HG02798 (cell line): ENCODE measurements around the gene IMMP2L.

ENCODE experiments used
- ATAC-seq: cut with Tn5 transposase; IDR thresholded peaks from one replicate; pipeline ENCODE4 v1.9.1; 2021; ENCODE audit warnings: mild to moderate bottlenecking; ENCODE audit not compliant: unreplicated experiment, poor library complexity

IMMP2L gene

DNA sequence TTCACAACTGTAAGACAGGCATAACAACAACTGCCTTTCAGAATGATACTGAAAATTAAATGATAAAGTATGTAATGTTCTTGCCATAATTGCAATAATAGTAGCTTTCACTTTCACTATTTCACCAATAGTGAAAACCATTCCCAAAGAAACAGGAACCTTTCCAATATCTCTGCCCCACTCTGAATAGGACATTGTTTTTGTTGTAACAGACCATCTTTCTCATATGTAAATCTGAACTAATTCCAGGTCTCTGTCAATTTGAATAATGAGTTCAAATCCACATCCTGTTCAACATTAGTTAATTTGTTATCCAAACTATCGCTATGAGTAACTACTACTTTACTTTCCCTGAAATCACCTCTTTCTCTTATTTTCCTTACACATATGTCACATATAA, 323.4 kb downstream of the IMMP2L start:
- no peak for ATAC-seq

DNA sequence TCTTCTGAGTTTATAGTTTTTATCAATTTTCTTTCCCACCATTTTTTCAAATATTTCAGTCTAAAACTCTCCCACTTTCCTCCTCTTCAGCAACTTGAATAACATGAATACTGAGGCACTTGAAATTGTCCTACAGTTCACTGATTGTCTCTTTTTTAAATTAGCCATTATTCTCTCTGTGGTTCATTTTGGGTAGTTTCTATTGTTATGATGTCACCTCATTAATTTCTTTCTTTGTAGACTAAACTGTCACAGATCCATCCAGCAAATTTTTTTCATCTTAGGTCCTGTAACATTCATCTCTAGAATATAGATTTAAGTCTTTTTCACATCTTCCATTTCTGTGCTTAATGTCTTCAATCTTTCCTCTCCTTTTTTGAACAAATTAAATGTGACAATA, 326.6 kb downstream of the IMMP2L start:
- ATAC-seq, result no peak

DNA sequence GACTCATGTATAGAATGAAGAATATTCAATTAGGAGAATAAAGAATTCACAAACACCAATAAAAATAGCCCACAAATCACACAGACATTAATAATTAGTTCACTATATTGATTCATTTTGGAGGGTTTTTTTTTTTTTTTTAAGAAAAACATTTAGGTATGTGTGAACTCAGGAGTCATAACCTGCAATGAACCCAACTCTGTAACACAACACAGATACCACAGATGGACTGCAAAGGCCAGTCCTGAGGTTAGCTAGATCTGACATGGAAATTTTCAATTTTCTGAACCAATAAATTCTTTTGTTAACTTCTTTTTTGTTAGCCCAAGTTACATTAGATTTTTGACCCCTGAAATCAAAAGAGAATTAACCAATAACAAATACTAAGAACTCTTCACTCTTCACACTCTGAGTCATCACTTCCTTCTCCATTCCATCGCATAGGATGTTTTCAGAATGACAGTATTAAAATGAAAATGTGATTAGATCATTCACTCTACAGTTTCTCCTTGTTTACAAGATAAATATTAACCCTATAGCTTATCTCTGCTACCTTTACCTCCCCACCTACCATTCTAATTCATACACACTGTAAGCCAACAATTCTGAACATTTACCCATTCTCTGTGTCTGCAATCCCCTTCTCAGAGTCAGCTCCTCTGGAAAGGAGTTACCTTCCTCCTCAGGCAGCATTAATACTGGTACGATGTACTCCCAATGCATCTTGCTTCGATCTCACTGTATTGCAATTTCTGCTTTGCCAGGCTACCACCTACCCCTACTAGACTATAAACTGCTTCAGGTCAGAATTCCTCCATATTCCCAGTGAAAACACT, 329.8 kb downstream of the IMMP2L start:
- ATAC-seq, result peak; percentile 36

DNA sequence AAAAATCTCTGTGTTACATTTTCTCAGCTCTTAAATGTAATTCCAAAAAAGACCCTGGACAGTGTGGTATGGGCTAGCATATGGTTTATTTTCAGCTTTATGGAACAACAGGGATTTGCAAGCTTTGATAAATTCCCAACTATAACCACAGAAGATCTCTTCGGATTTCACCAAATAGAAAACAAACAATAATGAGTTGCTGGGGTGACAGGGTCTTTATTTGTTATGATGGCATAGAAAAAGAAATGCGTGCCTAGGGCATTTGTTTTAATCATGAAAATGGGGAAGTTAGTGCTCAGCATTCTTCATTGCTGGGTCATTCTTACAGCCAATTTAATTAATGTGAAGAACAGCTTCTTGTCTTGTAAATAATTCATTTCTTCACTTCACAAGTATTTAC, 332.4 kb downstream of the IMMP2L start:
- no peak for ATAC-seq

DNA sequence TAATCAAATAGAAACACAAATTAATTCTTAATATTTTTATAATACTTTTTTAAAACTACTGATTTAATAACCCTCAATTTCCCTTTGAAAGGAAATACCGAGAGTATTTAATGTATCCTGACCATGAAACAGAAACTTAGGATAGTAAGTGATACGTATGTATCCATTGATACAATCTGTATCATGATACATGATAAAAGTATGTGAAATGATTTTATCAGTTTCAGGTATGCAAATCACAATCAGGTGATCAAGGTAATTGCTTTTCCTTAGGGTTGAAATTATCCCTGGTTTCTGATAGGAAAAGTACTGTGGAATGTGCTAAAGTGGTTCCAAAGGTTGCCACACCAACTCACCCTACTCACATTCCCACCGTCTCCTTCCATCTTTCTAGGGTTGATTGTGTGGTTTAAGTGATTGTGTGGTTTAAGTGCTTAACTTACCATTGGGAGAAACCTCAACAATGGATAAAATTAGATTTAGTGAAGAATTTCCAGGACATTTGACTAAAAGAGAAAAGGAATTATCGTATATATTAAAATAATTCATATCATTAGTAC, 333.0 kb downstream of the IMMP2L start:
- no peak for ATAC-seq

DNA sequence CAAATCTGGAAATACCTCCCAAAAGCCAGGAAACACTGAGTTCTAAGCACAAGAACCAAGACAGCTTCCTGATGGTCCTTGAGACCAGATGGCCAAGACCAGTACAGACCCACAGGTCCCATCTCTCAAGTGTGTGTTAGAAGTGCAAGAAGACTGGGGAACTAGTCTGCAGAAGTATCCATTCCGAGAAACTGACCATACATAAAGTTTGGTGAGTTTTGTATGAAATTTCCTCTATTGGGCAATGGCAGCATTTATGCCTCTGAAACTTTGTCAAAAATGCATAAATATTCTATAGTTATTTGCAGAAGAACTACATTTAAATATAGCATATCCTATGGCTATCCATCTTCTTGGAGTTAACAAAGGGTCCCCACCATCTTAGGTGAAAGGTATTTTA, 333.9 kb downstream of the IMMP2L start:
- ATAC-seq, result no peak

DNA sequence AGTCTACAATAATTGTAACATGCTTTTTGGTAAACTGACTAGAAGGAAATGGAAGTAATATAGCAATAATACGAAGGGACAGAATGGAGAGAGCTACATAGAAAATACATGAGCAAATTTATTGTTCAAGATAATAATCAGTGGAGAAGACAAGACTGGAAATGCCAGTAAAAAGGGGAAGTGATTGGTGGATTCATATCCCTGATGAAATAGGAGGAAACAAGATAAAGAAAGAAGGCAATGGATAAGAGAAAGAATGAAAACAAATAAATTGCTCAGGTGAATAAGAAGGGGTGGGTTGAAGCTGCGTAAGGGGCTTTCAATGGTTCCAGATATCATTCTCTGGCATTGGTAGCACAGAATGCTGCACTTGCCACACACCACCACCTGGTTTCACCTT, 335.5 kb downstream of the IMMP2L start:
- ATAC-seq, result no peak

DNA sequence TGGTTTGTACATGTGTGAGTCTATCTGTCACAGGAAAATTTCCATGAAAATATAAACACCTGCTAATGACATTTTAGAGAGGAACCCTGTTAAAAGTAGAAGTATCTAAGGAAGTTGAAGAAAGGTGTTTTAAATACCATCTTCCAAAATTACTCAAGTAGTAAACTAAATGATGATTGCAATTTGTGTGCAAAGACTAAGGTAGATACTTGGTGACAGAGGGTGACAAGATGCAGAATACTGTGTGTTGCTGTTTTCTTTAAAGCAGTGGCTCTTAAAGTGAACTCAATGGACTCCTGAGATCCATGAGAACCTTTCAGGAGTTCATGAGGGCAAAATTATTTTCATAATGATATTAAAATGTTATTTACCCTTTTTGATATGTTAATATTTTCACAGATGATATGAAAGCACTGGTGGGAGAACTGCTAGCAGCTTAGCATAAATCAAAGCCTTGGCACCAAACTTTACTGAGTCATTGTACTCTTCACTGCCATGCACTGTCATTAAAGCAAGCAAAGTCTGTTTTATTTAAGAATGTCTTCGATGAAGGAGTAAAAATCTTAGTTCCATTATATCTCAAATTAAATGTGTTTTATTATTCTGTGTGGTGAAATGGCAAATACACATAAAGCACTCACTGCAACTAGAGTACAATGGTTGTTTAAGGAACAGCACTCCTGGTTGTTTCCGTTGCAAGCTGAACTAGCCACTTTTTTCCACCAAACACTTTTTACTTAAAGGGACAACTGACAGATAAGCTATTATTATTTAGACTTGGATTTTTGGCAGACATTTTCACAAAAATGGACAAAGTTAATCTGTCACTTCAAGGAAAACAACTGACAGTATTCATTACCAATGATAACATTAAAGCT, 337.7 kb downstream of the IMMP2L start:
- no peak for ATAC-seq

DNA sequence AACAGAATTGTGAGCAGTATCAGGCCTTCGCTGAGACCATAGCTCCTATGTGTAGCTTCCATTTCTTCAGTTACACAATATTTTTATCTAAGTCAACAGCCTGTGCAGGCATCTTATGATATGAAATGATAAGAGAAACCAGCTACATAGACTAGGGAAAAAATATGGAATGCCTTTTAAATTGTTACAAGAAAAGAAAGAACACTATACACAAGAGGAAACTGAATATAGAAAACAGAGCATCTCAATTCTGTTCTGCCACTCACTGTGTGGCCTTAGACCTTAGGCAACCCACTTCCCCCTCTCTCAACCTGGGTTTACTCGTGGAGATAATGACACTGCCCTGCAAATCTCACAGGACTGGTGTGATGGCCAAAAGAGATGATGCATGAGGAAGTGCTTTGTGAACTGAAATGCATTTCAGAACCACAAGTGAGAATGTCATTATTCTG, 338.5 kb downstream of the IMMP2L start:
- ATAC-seq, result no peak

DNA sequence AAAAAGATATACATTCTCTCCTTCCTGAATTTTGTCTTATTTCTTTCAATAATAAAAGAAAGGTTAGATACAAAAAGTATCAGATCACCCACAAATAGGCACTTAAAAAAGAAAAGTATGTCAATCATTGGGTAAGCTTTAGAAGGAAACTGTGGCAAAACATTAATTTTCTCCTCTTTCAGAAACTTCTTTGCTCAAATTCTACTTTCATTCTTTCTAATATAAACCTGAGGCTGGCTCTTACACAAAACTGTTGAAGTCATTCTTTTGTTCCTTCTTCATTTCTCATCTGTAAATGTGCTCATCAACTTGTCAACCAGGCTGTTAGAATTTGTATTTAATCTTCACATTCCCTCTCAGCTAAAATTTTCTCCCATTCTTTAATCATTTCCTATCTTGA, 346.7 kb downstream of the IMMP2L start:
- no peak for ATAC-seq

DNA sequence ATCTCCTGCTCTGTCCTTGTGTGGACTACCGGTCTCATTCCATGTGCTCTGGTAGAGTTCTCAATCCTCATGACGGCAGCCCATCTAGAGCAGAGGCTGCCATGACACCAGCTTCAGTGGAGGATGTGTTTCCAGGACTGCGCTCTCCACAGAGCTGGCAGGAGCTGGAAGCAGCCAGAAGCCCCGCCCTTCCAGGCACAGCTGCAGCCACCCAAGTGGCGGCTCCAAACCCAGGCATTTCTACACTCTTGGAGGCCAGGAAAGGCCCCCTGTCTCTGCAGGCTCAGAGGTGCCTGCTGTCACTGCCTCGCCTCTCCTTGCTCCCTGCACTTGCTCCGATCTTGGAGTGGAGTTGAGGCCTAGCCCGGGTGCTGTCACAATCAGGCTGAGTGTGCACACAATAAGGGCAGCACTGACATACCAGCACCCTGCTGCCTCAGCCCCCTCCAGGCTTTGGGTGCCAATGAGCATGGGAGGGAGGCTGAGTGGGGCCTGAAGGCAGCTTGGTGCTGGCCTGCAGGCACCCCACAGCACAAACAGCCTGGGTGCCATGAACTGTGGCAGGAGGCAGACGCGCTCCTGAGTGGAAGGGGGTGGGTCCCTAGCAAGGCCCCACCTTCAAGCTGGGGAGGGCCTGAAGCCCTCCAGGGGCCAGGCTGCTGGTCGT, 349.3 kb downstream of the IMMP2L start:
- no peak for ATAC-seq

DNA sequence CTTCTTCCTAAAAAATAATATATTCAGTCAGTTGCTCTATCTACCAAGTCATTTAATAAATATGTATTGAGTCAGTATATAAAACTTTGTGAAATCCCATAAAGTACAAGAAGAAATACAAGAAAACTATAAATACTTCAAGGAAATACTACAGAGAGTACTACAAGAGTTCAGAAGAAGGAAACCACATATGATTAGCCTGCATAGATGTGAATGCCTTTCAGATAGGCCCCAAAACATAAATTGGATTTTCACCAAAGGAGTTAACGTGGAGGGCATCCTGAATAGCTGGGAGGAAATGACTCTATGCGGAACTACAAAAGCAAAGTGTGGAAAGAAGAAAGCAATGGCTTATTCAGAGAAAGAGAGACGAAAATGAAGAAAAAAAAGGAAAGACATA, 351.3 kb downstream of the IMMP2L start:
- no peak for ATAC-seq

DNA sequence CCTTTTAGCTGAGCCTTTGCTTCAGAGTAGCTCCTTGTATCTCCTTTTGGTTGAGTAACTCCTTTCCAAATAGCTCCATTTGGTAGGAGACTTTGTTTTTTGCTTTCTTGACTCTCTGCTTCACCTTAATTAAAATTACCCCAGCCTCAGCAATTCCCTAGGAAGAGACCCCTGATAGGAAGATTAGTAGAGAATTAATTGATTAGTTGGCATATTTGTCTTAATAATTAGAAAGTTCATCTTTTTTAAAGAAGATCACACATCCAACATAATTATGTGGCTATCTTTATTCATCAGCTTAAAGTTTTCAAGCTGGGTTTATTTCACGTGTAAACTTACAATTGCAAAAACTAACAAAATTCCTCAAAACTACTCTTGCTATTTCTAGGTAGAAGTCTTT, 352.2 kb downstream of the IMMP2L start:
- ATAC-seq, result no peak

DNA sequence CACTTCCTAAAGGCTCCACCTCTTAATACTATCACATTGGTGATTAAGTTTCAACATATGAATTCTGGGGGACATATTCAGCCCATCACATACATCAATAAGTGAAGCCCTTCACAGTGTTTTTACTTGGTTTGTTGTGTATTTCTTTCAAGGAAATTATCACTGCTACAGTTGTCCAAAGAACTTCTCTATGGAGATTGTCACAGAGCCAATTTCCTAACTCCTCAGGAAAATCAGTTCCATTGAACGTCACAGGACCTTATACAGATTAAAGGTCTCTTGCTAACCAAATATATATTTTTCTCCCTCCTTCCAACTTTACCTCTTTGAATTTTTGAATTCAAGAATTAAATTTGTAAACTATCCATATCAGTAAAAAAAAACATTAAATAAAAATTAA, 357.0 kb downstream of the IMMP2L start:
- ATAC-seq, result no peak

DNA sequence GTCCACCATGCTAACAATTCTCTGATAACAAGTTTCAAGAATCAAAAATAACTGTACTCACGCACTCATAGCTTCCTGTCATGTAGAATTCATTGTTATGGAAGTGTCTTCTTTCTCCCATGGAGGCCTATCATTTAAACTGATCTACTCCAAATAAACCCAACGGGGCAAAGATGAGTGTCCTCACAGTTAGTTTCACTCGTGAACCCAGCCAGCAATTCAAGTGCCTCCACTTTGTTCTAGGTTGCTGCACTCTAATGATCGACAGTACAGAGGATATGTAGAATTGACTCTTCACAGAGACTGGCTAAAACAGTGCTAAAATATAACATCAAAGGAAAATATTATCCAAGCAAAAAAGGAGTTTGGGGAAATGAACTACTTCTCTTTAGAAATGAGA, 360.0 kb downstream of the IMMP2L start:
- ATAC-seq, result no peak

DNA sequence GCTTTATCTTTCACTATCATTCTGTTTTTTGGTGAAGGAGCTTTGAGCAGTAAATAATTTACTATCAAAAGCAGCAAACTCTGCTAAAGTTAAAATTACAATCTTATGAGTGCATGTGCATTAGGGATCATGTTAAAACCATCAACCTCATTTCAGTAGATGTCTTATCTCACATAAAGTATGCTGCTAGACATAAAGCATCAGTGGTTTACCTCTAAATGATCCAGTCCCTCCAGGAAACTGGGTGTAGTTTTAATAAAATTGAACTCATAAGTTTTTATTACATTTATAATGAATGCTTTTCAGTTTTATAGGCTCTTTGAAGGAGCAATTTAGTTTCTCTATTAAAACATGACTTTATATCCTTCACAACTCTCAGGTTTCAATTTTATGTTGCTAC, 362.6 kb downstream of the IMMP2L start:
- ATAC-seq, result no peak

DNA sequence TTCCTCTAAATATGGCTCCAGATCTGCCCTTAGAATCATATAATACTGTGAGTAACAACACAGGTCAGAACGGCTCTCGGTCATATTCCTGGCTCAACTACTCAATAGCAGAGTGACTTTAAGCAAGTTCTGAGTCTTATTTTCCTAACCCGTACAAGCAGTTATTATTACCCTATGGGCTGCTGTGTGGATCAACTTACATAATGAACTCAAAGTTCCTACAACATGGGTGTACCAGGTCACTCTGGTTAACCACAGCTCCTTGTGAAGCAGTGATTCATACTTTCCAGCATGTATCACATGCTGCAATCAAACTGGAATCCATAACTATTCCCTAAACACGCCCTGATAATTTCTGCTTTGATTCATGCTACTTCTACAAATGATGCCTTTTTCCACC, 364.0 kb downstream of the IMMP2L start:
- ATAC-seq, result no peak

DNA sequence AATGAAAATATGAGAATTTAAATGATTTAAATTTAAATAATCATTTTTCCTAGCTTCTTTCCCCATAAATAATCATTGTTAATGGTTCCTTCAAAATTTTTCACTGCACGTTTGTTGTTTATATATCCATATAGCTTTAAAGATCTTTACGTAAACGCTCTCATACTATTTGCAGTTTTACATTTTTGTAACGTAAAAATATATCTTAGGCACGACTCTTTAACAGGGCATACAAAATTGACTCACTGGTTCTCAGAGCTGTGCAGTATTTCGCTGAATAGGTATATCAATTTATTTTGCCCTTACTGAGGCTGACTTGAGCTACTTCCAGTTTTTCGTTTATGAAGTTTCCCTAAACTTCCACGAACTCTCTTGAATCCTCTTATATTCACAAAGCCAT, 365.6 kb downstream of the IMMP2L start:
- no peak for ATAC-seq

DNA sequence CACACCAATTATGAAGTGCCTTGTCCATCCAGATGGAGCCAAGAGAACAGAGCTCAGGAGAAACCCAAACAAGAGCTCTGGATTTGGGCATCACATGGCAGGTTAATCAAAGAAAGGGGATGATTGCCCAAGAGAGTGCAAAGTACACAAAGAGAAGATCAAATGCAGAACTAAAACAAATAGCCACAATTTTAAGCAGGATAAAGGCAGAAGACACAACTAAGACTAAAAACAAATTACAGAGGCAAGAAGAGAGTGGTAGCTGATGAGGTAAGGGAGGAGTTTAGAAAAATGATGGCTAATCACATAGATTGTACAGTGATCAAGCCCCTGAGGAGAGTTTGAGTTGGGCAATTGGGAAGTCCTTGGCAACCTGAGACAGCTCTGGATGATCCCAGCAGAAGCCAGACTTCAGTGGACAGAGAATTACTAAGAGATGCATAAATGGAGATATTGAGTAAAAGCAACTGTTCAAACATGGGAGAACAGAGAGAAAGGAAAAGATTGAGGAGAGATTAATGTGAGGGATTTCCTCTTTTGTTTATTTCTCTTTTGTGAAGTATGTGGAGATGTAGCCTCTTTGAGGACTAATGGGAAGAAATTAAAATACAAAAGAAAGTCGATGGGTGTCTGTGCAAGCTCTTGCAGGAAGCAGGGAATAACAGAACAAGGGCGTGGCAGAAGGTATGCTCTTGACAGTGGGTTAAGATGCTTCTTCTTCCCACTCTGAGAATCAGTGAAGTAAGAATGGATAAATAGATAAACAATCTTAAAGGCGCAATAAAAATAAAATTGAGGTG, 369.5 kb downstream of the IMMP2L start:
- ATAC-seq, result no peak

DNA sequence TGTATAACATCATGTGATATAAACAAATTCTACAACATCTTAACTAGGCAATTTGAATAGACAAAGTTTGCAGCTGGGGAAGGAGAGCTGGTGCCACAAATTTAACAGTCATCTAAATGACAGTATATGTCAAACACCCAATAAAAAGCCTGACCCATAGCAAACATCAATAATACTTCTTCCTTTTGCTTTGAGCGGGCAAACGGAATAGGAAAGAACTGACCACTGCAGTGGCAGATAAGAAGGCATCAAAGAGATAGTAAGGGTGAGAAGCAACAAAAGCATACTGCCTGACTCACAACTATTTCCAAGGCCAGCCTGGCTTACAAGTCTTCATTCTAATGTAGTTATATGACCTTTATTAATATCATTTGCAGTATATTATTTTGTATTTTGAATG, 371.5 kb downstream of the IMMP2L start:
- no peak for ATAC-seq
